CD4-positive, alpha-beta T cell (primary cell): Measurements from ENCODE around the gene MTHFD2L. TPM values are rescaled to one million over a fixed set of nuclear protein-coding genes. Genes with fewer than 3 reads are reported as not detected.
A peak's percentile ranks its signal among the peaks of the same experiment; 100 is the strongest.

Experiments
- ATAC-seq: fragments of 200-7000 bp; cut with Tn5 transposase; one replicate; pipeline ENCODE4 v1.10.0; 2022; ENCODE audit warnings: mild to moderate bottlenecking; ENCODE audit not compliant: poor library complexity
- CTCF ChIA-PET: fragments of 350-600 bp; sonication (Branson Sonifier 250); formaldehyde crosslinking; loops from one replicate; lab custom pipeline; 2021; ENCODE audit warnings: antibody characterized with exemption, inconsistent platforms; lab: Charles Lee
- POLR2A ChIA-PET: fragments of 350-600 bp; sonication (Branson Sonifier 250); formaldehyde crosslinking; loops from one replicate; lab custom pipeline; 2021; ENCODE audit warnings: antibody characterized with exemption, inconsistent platforms; lab: Charles Lee
- DNase-seq, 14 experiments: peaks; one replicate each; pipeline ENCODE4 v3.0.0-alpha.2; 2013 to 2020; ENCODE audit warnings: mixed read lengths in 2 of 14
- H3K27ac ChIP-seq, 2 donors: one replicate each; pipeline versions ENCODE4 v1.5.1 to v1.7.0; 2013; ENCODE audit warnings: low read length in 2 of 2, low read depth in 1 of 2, mild to moderate bottlenecking in 1 of 2
- H3K27me3 ChIP-seq, 2 experiments: 1 replicate in 1 of 2; 2 replicates in 1 of 2; pipeline versions ENCODE4 v1.6.1 to v1.7.0; 2013; ENCODE audit warnings: low read length in 2 of 2, control low read depth in 1 of 2, mild to moderate bottlenecking in 1 of 2, moderate library complexity in 1 of 2; ENCODE audit not compliant: insufficient read depth in 2 of 2, control insufficient read depth in 1 of 2
- H3K36me3 ChIP-seq: one replicate; pipeline ENCODE4 v1.6.1; 2013; ENCODE audit warnings: low read length, control low read depth; ENCODE audit not compliant: insufficient read depth
- H3K4me1 ChIP-seq: one replicate; pipeline ENCODE4 v1.6.1; 2013; ENCODE audit warnings: low read length, control low read depth; ENCODE audit not compliant: insufficient read depth
- H3K4me3 ChIP-seq: one replicate; pipeline ENCODE4 v1.5.1; 2013; ENCODE audit warnings: mild to moderate bottlenecking, low read length, moderate library complexity
- H3K9me3 ChIP-seq, 2 experiments: 1 replicate in 1 of 2; 2 replicates in 1 of 2; pipeline versions ENCODE4 v1.6.1 to v1.7.0; 2013; ENCODE audit warnings: low read length in 2 of 2, mild to moderate bottlenecking in 2 of 2, control low read depth in 1 of 2, moderate library complexity in 1 of 2; ENCODE audit not compliant: control insufficient read depth in 1 of 2, insufficient read depth in 1 of 2
- H3K27ac Mint-ChIP-seq: one replicate; pipeline ENCODE4 v1.8.0; 2020; ENCODE audit warnings: mixed read lengths
- H3K27me3 Mint-ChIP-seq: one replicate; pipeline ENCODE4 v1.8.0; 2021; ENCODE audit warnings: mixed read lengths
- H3K36me3 Mint-ChIP-seq: one replicate; pipeline ENCODE4 v1.8.0; 2021; ENCODE audit warnings: low read depth, mixed read lengths
- H3K4me1 Mint-ChIP-seq: one replicate; pipeline ENCODE4 v1.8.0; 2021; ENCODE audit warnings: low read depth, mixed read lengths
- H3K4me3 Mint-ChIP-seq: one replicate; pipeline ENCODE4 v1.8.0; 2020; ENCODE audit warnings: mild to moderate bottlenecking, mixed read lengths
- H3K9me3 Mint-ChIP-seq: one replicate; pipeline ENCODE4 v1.8.0; 2020; ENCODE audit warnings: mixed read lengths
- CTCF ChIP-seq: fragments of 200-600 bp; IDR thresholded peaks from one replicate; pipeline ENCODE4 v1.8.0; 2022; ENCODE audit warnings: antibody characterized with exemption, mild to moderate bottlenecking
- intact Hi-C, 2 experiments: fragments of 100-400 bp; cut with DNase I in 1 of 2; cut with micrococcal nuclease in 1 of 2; formaldehyde crosslinking; loops; one replicate each; pipeline versions ENCODE4 v1.15.1 to v1.9.0; 2023 to 2025; cut with DNase I, micrococcal nuclease
- total RNA-seq, 174 experiments: library from RNA in 2 of 174; stranded (reverse) in 2 of 174; gene quantifications; one replicate each; pipeline ENCODE4 v1.2.3 and lab custom pipeline; 2021 to 2026

Gene MTHFD2L
- total RNA-seq, 2 experiments from 2014 or later, result 13.7 to 14.4 TPM

GRCh38 chr4:74305000-74305399, 147.1 kb downstream of the MTHFD2L start:
- H3K9me3 Mint-ChIP-seq, result no peaks in the 10 kb centered on the region
- TF ChIP-seq CTCF, result no peak
- intact Hi-C loops, result no loop called here
- peaks cover 20% of the 10 kb centered on the region for H3K4me1 Mint-ChIP-seq
- POLR2A ChIA-PET, result no interaction called here
- no peak for ATAC-seq
- no peak overlapping the region for H3K27ac Mint-ChIP-seq
- Histone ChIP-seq H3K27me3 (no peaks in the 10 kb centered on the region), H3K4me3 (no peak overlapping the region), H3K36me3 (no peaks in the 10 kb centered on the region), H3K4me1 (no peaks in the 10 kb centered on the region), H3K27ac (no peak overlapping the region), H3K9me3 (no peaks in the 10 kb centered on the region)
- no peaks in the 10 kb centered on the region for H3K27me3 Mint-ChIP-seq
- CTCF ChIA-PET, result no interaction called here
- DNase-seq, result no peak
- no peak overlapping the region for H3K4me3 Mint-ChIP-seq
- H3K36me3 Mint-ChIP-seq, result no peaks in the 10 kb centered on the region

- H3K36me3 ChIP-seq, result no peaks in the 10 kb centered on the region
- no peaks in the 10 kb centered on the region for H3K9me3 Mint-ChIP-seq
- no peaks in the 10 kb centered on the region for H3K9me3 ChIP-seq
- no peak overlapping the region for H3K27ac ChIP-seq
- intact Hi-C loops, result no loop called here
- H3K4me1 Mint-ChIP-seq, result peaks cover 23% of the 10 kb centered on the region
- DNase-seq, result no peak
- CTCF ChIA-PET, result interaction anchor here (1.6 kb wide), 1 partner anchor 79 kb away, joined by 3 read pairs; no protein-coding TSS in a partner anchor
- TF ChIP-seq CTCF, result no peak
- no peaks in the 10 kb centered on the region for H3K27me3 ChIP-seq
- H3K27me3 Mint-ChIP-seq, result no peaks in the 10 kb centered on the region
- H3K4me3 ChIP-seq, result no peak overlapping the region
- H3K4me1 ChIP-seq, result no peaks in the 10 kb centered on the region
- POLR2A ChIA-PET, result interaction anchor here (1.3 kb wide), 1 partner anchor 79 kb away, joined by 3 read pairs; no protein-coding TSS in a partner anchor
- no peak overlapping the region for H3K4me3 Mint-ChIP-seq
- no peak overlapping the region for H3K27ac Mint-ChIP-seq
- H3K36me3 Mint-ChIP-seq, result no peaks in the 10 kb centered on the region
- no peak for ATAC-seq
Observed at GRCh38 chr4:74307170-74307569, 149.3 kb downstream of the MTHFD2L start.

GRCh38 chr4:74308215-74308614, 150.3 kb downstream of the MTHFD2L start, which contains the start of gene EPGN:
Gene EPGN, plus strand, starts transcription at chr4:74308470. Its CDS starts 64 bp downstream, at chr4:74308534.
- H3K36me3 Mint-ChIP-seq, result no peaks in the 10 kb centered on the region
- intact Hi-C loops, result no loop called here

More at GRCh38 chr4:74308215-74308614, 150.3 kb downstream of the MTHFD2L start, which contains the start of gene EPGN:
- H3K9me3 Mint-ChIP-seq, result no peaks in the 10 kb centered on the region
- H3K4me3 Mint-ChIP-seq, result peak within 1 kb of the TSS; percentile 69
- TF ChIP-seq CTCF, result no peak
- Histone ChIP-seq H3K27me3 (no peaks in the 10 kb centered on the region), H3K36me3 (no peaks in the 10 kb centered on the region), H3K9me3 (no peaks in the 10 kb centered on the region), H3K27ac (no peak within 1 kb of the TSS), H3K4me3 (peak within 1 kb of the TSS; percentile 11), H3K4me1 (no peaks in the 10 kb centered on the region)
- POLR2A ChIA-PET, result no interaction called here
- no peaks in the 10 kb centered on the region for H3K27me3 Mint-ChIP-seq
- peak within 1 kb of the TSS; percentile 67 for H3K27ac Mint-ChIP-seq
- CTCF ChIA-PET, result interaction anchor here (1.6 kb wide), 1 partner anchor 80 kb away, joined by 3 read pairs; no protein-coding TSS in a partner anchor
- ATAC-seq, result peak; percentile 89
- peak in 6 of 14 experiments; percentile 1 to 41 (median 38) for DNase-seq
- peaks cover 23% of the 10 kb centered on the region for H3K4me1 Mint-ChIP-seq
